NCI-H526 treated with DMSO at 0.1 percent for 48 hours (cell line): ENCODE results near the gene KCNG1.
"Not testable (repeated sequence)": the region's sequence is repeated elsewhere in the genome, so short reads cannot be mapped to it uniquely, and the experiment has no call there.

Experiments
- DNase-seq: peaks from one replicate; lab custom pipeline; 2025; lab: John Stamatoyannopoulos, UW

KCNG1 gene

GRCh38 chr20:51022803-51023616 is at the start of gene KCNG1:
Gene KCNG1 (minus strand): TSS chr20:51023107. CDS start chr20:51010338, 12,769 bp downstream.
- DNase-seq = peak; percentile 25

- DNase-seq = no peak
These were observed 47.7 kb upstream of the KCNG1 start for GRCh38 chr20:51070621-51071020.

- no peak for DNase-seq
These were observed 44.9 kb upstream of the KCNG1 start for GRCh38 chr20:51067792-51068191.

GRCh38 chr20:51065615-51066014 is 42.7 kb upstream of the KCNG1 start:
- DNase-seq = no peak

- no peak for DNase-seq
These were observed 41.2 kb upstream of the KCNG1 start for GRCh38 chr20:51064137-51064536.

GRCh38 chr20:51062065-51062464 is 39.2 kb upstream of the KCNG1 start:
- DNase-seq = no peak

GRCh38 chr20:51061418-51062045 is 38.6 kb upstream of the KCNG1 start:
- DNase-seq = no peak

GRCh38 chr20:51060301-51060700 is 37.4 kb upstream of the KCNG1 start:
- DNase-seq = no peak

GRCh38 chr20:51059862-51060261 is 37.0 kb upstream of the KCNG1 start:
- no peak for DNase-seq

- no peak for DNase-seq
These were observed 35.1 kb upstream of the KCNG1 start for GRCh38 chr20:51058017-51058416.

- DNase-seq = no peak
These were observed 31.3 kb upstream of the KCNG1 start for GRCh38 chr20:51054233-51054632.

GRCh38 chr20:51050531-51051075 is 27.7 kb upstream of the KCNG1 start:
- no peak for DNase-seq

- DNase-seq = no peak
These were observed 23.4 kb upstream of the KCNG1 start for GRCh38 chr20:51046021-51046985.

- DNase-seq = not testable (repeated sequence)
These were observed 22.6 kb upstream of the KCNG1 start for GRCh38 chr20:51045492-51045891.

GRCh38 chr20:51044796-51045195 is 21.9 kb upstream of the KCNG1 start:
- no peak for DNase-seq

GRCh38 chr20:51043811-51044210 is 20.9 kb upstream of the KCNG1 start:
- no peak for DNase-seq

- DNase-seq = no peak
These were observed 19.8 kb upstream of the KCNG1 start for GRCh38 chr20:51042657-51043247.

- DNase-seq = no peak
These were observed 19.2 kb upstream of the KCNG1 start for GRCh38 chr20:51042064-51042463.

GRCh38 chr20:51037532-51038115 is 14.7 kb upstream of the KCNG1 start:
- DNase-seq = no peak

GRCh38 chr20:51036827-51037531 is 14.1 kb upstream of the KCNG1 start:
- no peak for DNase-seq

GRCh38 chr20:51036226-51036625 is 13.3 kb upstream of the KCNG1 start:
- no peak for DNase-seq
